HCT116 (cell line): Measurements from ENCODE around the gene KCNN3. TPM values are rescaled to one million over a fixed set of nuclear protein-coding genes. Genes with fewer than 3 reads are reported as not detected.

Experiments
- ATAC-seq: fragments of 200-7000 bp; cut with Tn5 transposase; 2 replicates; pipeline ENCODE4 v1.9.1; 2020; ENCODE audit warnings: mild to moderate bottlenecking, moderate library complexity
- BruUV-seq: library from RNA; stranded (reverse); fragments of 400-500 nt; replicated peaks from 2 replicates; lab custom pipeline; 2021; lab: Mats Ljungman, UMichigan
- CTCF ChIA-PET: fragments of 300-600 bp; sonication (Branson Sonifier 250); formaldehyde crosslinking; loops from one replicate; lab custom pipeline; 2021; ENCODE audit warnings: antibody characterized with exemption; lab: Charles Lee
- POLR2A ChIA-PET: fragments of 300-600, 350-600 bp; sonication (Branson Sonifier 250); formaldehyde crosslinking; loops from one replicate; lab custom pipeline; 2021; ENCODE audit warnings: antibody characterized with exemption; lab: Charles Lee
- RAD21 ChIA-PET, 2 experiments: fragments of 300-600 bp; sonication (Branson Sonifier 250); formaldehyde crosslinking; loops; one replicate each; lab custom pipeline; 2023; ENCODE audit warnings: low total read pairs in 2 of 2; ENCODE audit not compliant: uncharacterized antibody in 2 of 2, unreplicated experiment in 2 of 2, low non-redundant PET in 1 of 2; lab: Charles Lee
- DNase-seq: peaks from one replicate; pipeline ENCODE4 v3.0.0-alpha.2; 2010; ENCODE audit warnings: low read depth, low spot score
- H2AFZ ChIP-seq: fragments of 200-600 bp; shearing (Covaris generic), sonication (generic); 2 replicates; pipeline ENCODE4 v1.6.1; 2017; ENCODE audit warnings: low read depth, mixed run types, mixed read lengths, antibody characterized with exemption, low read length; ENCODE audit not compliant: poor library complexity, severe bottlenecking
- H3K27ac ChIP-seq: 2 replicates; pipeline ENCODE4 v1.5.1; 2012; ENCODE audit warnings: low read depth, low read length
- H3K27me3 ChIP-seq: fragments of 200-600 bp; sonication (generic); 2 replicates; pipeline ENCODE4 v1.6.1; 2016; ENCODE audit warnings: mixed run types, low read length, mixed read lengths; ENCODE audit not compliant: insufficient read depth
- H3K36me3 ChIP-seq, 2 experiments: fragments of 200-500 bp in 1 of 2; fragments of 200-600 bp in 1 of 2; sonication (Bioruptor generic) in 1 of 2; sonication (generic) in 1 of 2; 2 replicates each; pipeline versions ENCODE4 v1.5.1 to v1.6.1; 2014 to 2016; ENCODE audit warnings: low read length in 2 of 2, inconsistent platforms in 1 of 2, mixed read lengths in 1 of 2, mixed run types in 1 of 2; ENCODE audit not compliant: insufficient read depth in 2 of 2, control insufficient read depth in 1 of 2
- H3K4me1 ChIP-seq, 2 experiments: fragments of 200-600 bp in 1 of 2; sonication (generic) in 1 of 2; 2 replicates each; pipeline versions ENCODE4 v1.5.1 to v1.6.1; 2012 to 2017; ENCODE audit warnings: low read length in 2 of 2, inconsistent platforms in 1 of 2, mild to moderate bottlenecking in 1 of 2, mixed read lengths in 1 of 2, mixed run types in 1 of 2, moderate library complexity in 1 of 2; ENCODE audit not compliant: insufficient read depth in 2 of 2, control insufficient read depth in 1 of 2
- H3K4me2 ChIP-seq: fragments of 200-600 bp; sonication (generic); 2 replicates; pipeline ENCODE4 v1.6.1; 2017; ENCODE audit warnings: mixed run types, low read length, mixed read lengths
- H3K4me3 ChIP-seq, 2 experiments: fragments of 200-600 bp in 1 of 2; sonication (generic) in 1 of 2; replicated peaks in 1 of 2; 2 replicates each; pipeline ENCODE4 v1.5.1; 2011 to 2016; ENCODE audit warnings: low read length in 2 of 2, control low read depth in 1 of 2, low read depth in 1 of 2, mild to moderate bottlenecking in 1 of 2, mixed read lengths in 1 of 2, mixed run types in 1 of 2
- H3K79me2 ChIP-seq: fragments of 200-600 bp; sonication (generic); 2 replicates; pipeline ENCODE4 v1.6.1; 2017; ENCODE audit warnings: mild to moderate bottlenecking, mixed run types, low read length, moderate library complexity, mixed read lengths; ENCODE audit not compliant: insufficient read depth
- H3K9ac ChIP-seq: fragments of 200-600 bp; sonication (generic); 2 replicates; pipeline ENCODE4 v1.6.1; 2016; ENCODE audit warnings: low read length, mixed read lengths
- H3K9me2 ChIP-seq: fragments of 200-600 bp; sonication (generic), shearing (Covaris generic); 2 replicates; pipeline ENCODE4 v1.6.1; 2017; ENCODE audit warnings: mixed run types, mild to moderate bottlenecking, moderate library complexity; ENCODE audit not compliant: insufficient read depth
- H3K9me3 ChIP-seq, 2 experiments: fragments of 200-500 bp in 1 of 2; fragments of 200-600 bp in 1 of 2; sonication (Bioruptor generic) in 1 of 2; sonication (generic) in 1 of 2; 2 replicates each; pipeline ENCODE4 v1.6.1; 2014 to 2017; ENCODE audit warnings: low read length in 2 of 2, mixed read lengths in 2 of 2, inconsistent platforms in 1 of 2, low read depth in 1 of 2, mild to moderate bottlenecking in 1 of 2, mixed run types in 1 of 2, moderate library complexity in 1 of 2; ENCODE audit not compliant: control insufficient read depth in 1 of 2, insufficient read depth in 1 of 2
- H4K20me1 ChIP-seq: fragments of 200-600 bp; sonication (generic), shearing (Covaris generic); 2 replicates; pipeline ENCODE4 v1.6.1; 2017; ENCODE audit warnings: mixed run types, mild to moderate bottlenecking, moderate library complexity; ENCODE audit not compliant: insufficient read depth
- ATF3 ChIP-seq: IDR thresholded peaks from 2 replicates; pipeline ENCODE4 v1.6.1; 2012
- CBX3 ChIP-seq: IDR thresholded peaks from 2 replicates; pipeline ENCODE4 v1.6.1; 2012; ENCODE audit warnings: low read depth
- REST ChIP-seq: IDR thresholded peaks from 2 replicates; pipeline ENCODE4 v1.6.1; 2012; ENCODE audit warnings: low read depth
- YY1 ChIP-seq: IDR thresholded peaks from 2 replicates; pipeline ENCODE4 v1.6.1; 2011; ENCODE audit warnings: low read length, low read depth, moderate library complexity, mild to moderate bottlenecking; ENCODE audit not compliant: insufficient replicate concordance; ENCODE audit errors: extremely low read depth
- intact Hi-C: fragments of 100-400 bp; cut with micrococcal nuclease; formaldehyde crosslinking; loops from 2 replicates; pipeline ENCODE4 v1.10.0; 2022
- total RNA-seq: library from RNA; stranded (reverse); gene quantifications from one replicate; pipeline ENCODE4 v1.2.1, GENCODE V29; 2021; ENCODE audit not compliant: unreplicated experiment

Gene KCNN3
- total RNA-seq, 1 experiment from 2014 or later = 1.1 TPM

GRCh38 chr1:154703170-154703569 is 166.9 kb downstream of the KCNN3 start:
- H4K20me1 ChIP-seq = no peaks in the 10 kb centered on the region
- TF ChIP-seq CBX3 (no peak), ATF3 (no peak), REST (peak; percentile 34), YY1 (no peak)
- TF ChIP-seq, all 23 proteins: peak for 1
- BruUV-seq = no TSS peak
- Histone ChIP-seq H3K9me2 (no peaks in the 10 kb centered on the region), H3K9me3 (no peaks in the 10 kb centered on the region), H3K36me3 (no peaks in the 10 kb centered on the region), H3K79me2 (no peaks in the 10 kb centered on the region), H3K9ac (no peak overlapping the region), H3K4me2 (no peak overlapping the region), H2AFZ (no peak overlapping the region), H3K27ac (no peak overlapping the region), H3K27me3 (peaks cover 3% of the 10 kb centered on the region; the same call in 1 of the 2 replicates), H3K4me1 (peaks cover 2 to 8% of the 10 kb centered on the region in 2 experiments; a peak in 3 of 4 replicates), H3K4me3 (no peak overlapping the region)
- ATAC-seq (no peak), DNase-seq (no peak)
- intact Hi-C loops = no loop called here
- CTCF ChIA-PET = no interaction called here
- RAD21 ChIA-PET = no interaction called here
- POLR2A ChIA-PET = no interaction called here
